Rectal smooth muscle tissue (tissue), 1 donor: Measurements from ENCODE around the gene ANKRD29.

ENCODE experiments used
- H3K27ac ChIP-seq: one replicate; pipeline ENCODE4 v1.7.0; 2013; ENCODE audit warnings: low read depth, low read length, inconsistent platforms
- H3K27me3 ChIP-seq: one replicate; pipeline ENCODE4 v1.7.0; 2013; ENCODE audit warnings: low read length; ENCODE audit not compliant: control insufficient read depth, insufficient read depth
- H3K36me3 ChIP-seq: one replicate; pipeline ENCODE4 v1.7.0; 2013; ENCODE audit warnings: low read length; ENCODE audit not compliant: control insufficient read depth, insufficient read depth
- H3K4me1 ChIP-seq: one replicate; pipeline ENCODE4 v1.7.0; 2013; ENCODE audit warnings: low read length; ENCODE audit not compliant: control insufficient read depth, insufficient read depth
- H3K4me3 ChIP-seq: one replicate; pipeline ENCODE4 v1.7.0; 2013; ENCODE audit warnings: low read length
- H3K9ac ChIP-seq: one replicate; pipeline ENCODE4 v1.7.0; 2013; ENCODE audit warnings: low read length

The ANKRD29 gene

GRCh38 chr18:23662309-23663263 is at the start of gene ANKRD29:
Gene ANKRD29 (minus strand): TSS chr18:23662911. CDS start chr18:23662730, 181 bp downstream.
- no peak within 1 kb of the TSS for H3K9ac ChIP-seq
- H3K36me3 ChIP-seq = no peaks in the 10 kb centered on the region
- no peaks in the 10 kb centered on the region for H3K4me1 ChIP-seq
- peak within 1 kb of the TSS; percentile 52 for H3K4me3 ChIP-seq
- H3K27ac ChIP-seq = no peak within 1 kb of the TSS
- peaks cover 5% of the 10 kb centered on the region for H3K27me3 ChIP-seq

GRCh38 chr18:23712445-23712844 is 49.7 kb upstream of the ANKRD29 start:
- H3K27me3 ChIP-seq = no peaks in the 10 kb centered on the region
- H3K4me1 ChIP-seq = no peaks in the 10 kb centered on the region
- no peak overlapping the region for H3K27ac ChIP-seq
- no peak overlapping the region for H3K9ac ChIP-seq
- no peaks in the 10 kb centered on the region for H3K36me3 ChIP-seq
- H3K4me3 ChIP-seq = no peak overlapping the region

GRCh38 chr18:23711426-23711825 is 48.7 kb upstream of the ANKRD29 start:
- H3K27ac ChIP-seq = no peak overlapping the region
- H3K4me3 ChIP-seq = no peak overlapping the region
- H3K4me1 ChIP-seq = no peaks in the 10 kb centered on the region
- H3K27me3 ChIP-seq = no peaks in the 10 kb centered on the region
- H3K9ac ChIP-seq = no peak overlapping the region
- no peaks in the 10 kb centered on the region for H3K36me3 ChIP-seq

GRCh38 chr18:23710946-23711345 is 48.2 kb upstream of the ANKRD29 start:
- Histone ChIP-seq H3K4me3 (no peak overlapping the region), H3K9ac (no peak overlapping the region), H3K27me3 (no peaks in the 10 kb centered on the region), H3K27ac (no peak overlapping the region), H3K4me1 (no peaks in the 10 kb centered on the region), H3K36me3 (no peaks in the 10 kb centered on the region)

GRCh38 chr18:23710068-23710527 is 47.4 kb upstream of the ANKRD29 start:
- H3K4me3 ChIP-seq = no peak overlapping the region
- H3K9ac ChIP-seq = no peak overlapping the region
- H3K4me1 ChIP-seq = no peaks in the 10 kb centered on the region
- no peak overlapping the region for H3K27ac ChIP-seq
- H3K27me3 ChIP-seq = no peaks in the 10 kb centered on the region
- H3K36me3 ChIP-seq = no peaks in the 10 kb centered on the region

GRCh38 chr18:23706971-23707640 is 44.4 kb upstream of the ANKRD29 start:
- H3K27me3 ChIP-seq = no peaks in the 10 kb centered on the region

GRCh38 chr18:23704806-23705205 is 42.1 kb upstream of the ANKRD29 start:
- Histone ChIP-seq H3K4me3 (no peak overlapping the region), H3K27me3 (no peaks in the 10 kb centered on the region), H3K36me3 (no peaks in the 10 kb centered on the region), H3K27ac (no peak overlapping the region), H3K9ac (no peak overlapping the region), H3K4me1 (no peaks in the 10 kb centered on the region)

More at GRCh38 chr18:23706971-23707640, 44.4 kb upstream of the ANKRD29 start:
- Histone ChIP-seq H3K36me3 (no peaks in the 10 kb centered on the region), H3K9ac (no peak overlapping the region), H3K27ac (no peak overlapping the region), H3K4me1 (no peaks in the 10 kb centered on the region), H3K4me3 (no peak overlapping the region)

- Histone ChIP-seq H3K27me3 (no peaks in the 10 kb centered on the region), H3K4me1 (no peaks in the 10 kb centered on the region), H3K27ac (no peak overlapping the region), H3K36me3 (no peaks in the 10 kb centered on the region), H3K9ac (no peak overlapping the region), H3K4me3 (no peak overlapping the region)
Measured at GRCh38 chr18:23703987-23704384, 41.3 kb upstream of the ANKRD29 start.

- Histone ChIP-seq H3K27ac (no peak overlapping the region), H3K4me3 (no peak overlapping the region), H3K27me3 (no peaks in the 10 kb centered on the region), H3K9ac (no peak overlapping the region), H3K4me1 (no peaks in the 10 kb centered on the region), H3K36me3 (no peaks in the 10 kb centered on the region)
Measured at GRCh38 chr18:23703057-23703986, 40.6 kb upstream of the ANKRD29 start.

- no peak overlapping the region for H3K9ac ChIP-seq
- no peaks in the 10 kb centered on the region for H3K27me3 ChIP-seq
- no peaks in the 10 kb centered on the region for H3K4me1 ChIP-seq
- no peak overlapping the region for H3K27ac ChIP-seq
- H3K36me3 ChIP-seq = no peaks in the 10 kb centered on the region
- no peak overlapping the region for H3K4me3 ChIP-seq
Measured at GRCh38 chr18:23702606-23703005, 39.9 kb upstream of the ANKRD29 start.

- no peaks in the 10 kb centered on the region for H3K4me1 ChIP-seq
- H3K27me3 ChIP-seq = no peaks in the 10 kb centered on the region
- H3K36me3 ChIP-seq = no peaks in the 10 kb centered on the region
- H3K4me3 ChIP-seq = no peak overlapping the region
- no peak overlapping the region for H3K27ac ChIP-seq
- no peak overlapping the region for H3K9ac ChIP-seq
Measured at GRCh38 chr18:23701544-23702064, 38.9 kb upstream of the ANKRD29 start.

- Histone ChIP-seq H3K4me1 (no peaks in the 10 kb centered on the region), H3K27me3 (no peaks in the 10 kb centered on the region), H3K9ac (no peak overlapping the region), H3K4me3 (no peak overlapping the region), H3K36me3 (no peaks in the 10 kb centered on the region), H3K27ac (no peak overlapping the region)
Measured at GRCh38 chr18:23701017-23701416, 38.3 kb upstream of the ANKRD29 start.
